Mesendoderm (in vitro differentiated cells): ENCODE measurements around the gene KCNK5. TPM values are rescaled to one million over a fixed set of nuclear protein-coding genes. Genes with fewer than 3 reads are reported as not detected.
A peak's percentile ranks its signal among the peaks of the same experiment; 100 is the strongest.

Experiments used
- DNase-seq: peaks from one replicate; pipeline ENCODE4 v3.0.0; 2013
- H2AK5ac ChIP-seq: 2 replicates; pipeline ENCODE4 v1.6.1; 2013; ENCODE audit warnings: low read length, inconsistent platforms
- H2BK120ac ChIP-seq: 2 replicates; pipeline ENCODE4 v1.6.1; 2013; ENCODE audit warnings: low read depth, mild to moderate bottlenecking, low read length, moderate library complexity, mixed read lengths
- H2BK15ac ChIP-seq: replicated peaks from 2 replicates; pipeline ENCODE4 v1.6.1; 2013; ENCODE audit warnings: low read depth, mild to moderate bottlenecking, moderate library complexity
- H2BK5ac ChIP-seq: 2 replicates; pipeline ENCODE4 v1.6.1; 2013; ENCODE audit warnings: low read length, inconsistent platforms
- H3K18ac ChIP-seq: 2 replicates; pipeline ENCODE4 v1.6.1; 2013; ENCODE audit warnings: mild to moderate bottlenecking, low read length, mixed read lengths
- H3K23ac ChIP-seq: one replicate; pipeline ENCODE4 v1.6.1; 2013; ENCODE audit warnings: low read length
- H3K27ac ChIP-seq: 2 replicates; pipeline ENCODE4 v1.5.1; 2013; ENCODE audit warnings: low read depth, mild to moderate bottlenecking, inconsistent platforms, low read length, moderate library complexity
- H3K27me3 ChIP-seq: 2 replicates; pipeline ENCODE4 v1.6.1; 2013; ENCODE audit warnings: low read length, control low read depth, mild to moderate bottlenecking, inconsistent platforms; ENCODE audit not compliant: insufficient read depth, poor library complexity
- H3K36me3 ChIP-seq: 2 replicates; pipeline ENCODE4 v1.6.1; 2013; ENCODE audit warnings: low read length, inconsistent platforms; ENCODE audit not compliant: control insufficient read depth, insufficient read depth
- H3K4ac ChIP-seq: one replicate; pipeline ENCODE4 v1.6.1; 2013; ENCODE audit warnings: low read depth, mild to moderate bottlenecking, low read length, moderate library complexity
- H3K4me1 ChIP-seq: 2 replicates; pipeline ENCODE4 v1.6.1; 2013; ENCODE audit warnings: low read depth, low read length, inconsistent platforms; ENCODE audit not compliant: control insufficient read depth
- H3K4me2 ChIP-seq: 2 replicates; pipeline ENCODE4 v1.6.1; 2013; ENCODE audit warnings: low read length
- H3K4me3 ChIP-seq: 2 replicates; pipeline ENCODE4 v1.5.1; 2013; ENCODE audit warnings: mild to moderate bottlenecking, low read length
- H3K56ac ChIP-seq: one replicate; pipeline ENCODE4 v1.6.1; 2013; ENCODE audit warnings: low read length
- H3K79me1 ChIP-seq: 2 replicates; pipeline ENCODE4 v1.6.1; 2013; ENCODE audit warnings: low read length, inconsistent platforms
- H3K79me2 ChIP-seq: 2 replicates; pipeline ENCODE4 v1.6.1; 2013; ENCODE audit warnings: mild to moderate bottlenecking, low read length; ENCODE audit not compliant: control insufficient read depth, insufficient read depth
- H3K9ac ChIP-seq: 2 replicates; pipeline ENCODE4 v1.6.1; 2013; ENCODE audit warnings: low read length, inconsistent platforms
- H4K5ac ChIP-seq: one replicate; pipeline ENCODE4 v1.6.1; 2013; ENCODE audit warnings: low read length
- H4K8ac ChIP-seq: one replicate; pipeline ENCODE4 v1.6.1; 2013; ENCODE audit warnings: low read depth, mild to moderate bottlenecking, control low read depth, low read length, moderate library complexity
- WGBS: extraction: QIAGEN DNeasy Blood & Tissue Kit; methylation state at CpG from one replicate; pipeline ENCODE4 v1.1.7; 2013; ENCODE audit warnings: low lambda C conversion rate, missing lambda C conversion rate; ENCODE audit not compliant: insufficient coverage; ENCODE audit errors: extremely low coverage; 5-methylcytosine and 5-hydroxymethylcytosine counted together
- polyA plus RNA-seq, 2 experiments: library from polyadenylated mRNA; stranded (reverse); fragments of 200-250 nt; gene quantifications; one replicate each; pipeline ENCODE4 v1.2.3, GENCODE V29; 2013

KCNK5 gene
- 8.2 TPM for polyA plus RNA-seq (2013, experiment 1 of 2)
- 8.3 TPM for polyA plus RNA-seq (2013, experiment 2 of 2)

DNA sequence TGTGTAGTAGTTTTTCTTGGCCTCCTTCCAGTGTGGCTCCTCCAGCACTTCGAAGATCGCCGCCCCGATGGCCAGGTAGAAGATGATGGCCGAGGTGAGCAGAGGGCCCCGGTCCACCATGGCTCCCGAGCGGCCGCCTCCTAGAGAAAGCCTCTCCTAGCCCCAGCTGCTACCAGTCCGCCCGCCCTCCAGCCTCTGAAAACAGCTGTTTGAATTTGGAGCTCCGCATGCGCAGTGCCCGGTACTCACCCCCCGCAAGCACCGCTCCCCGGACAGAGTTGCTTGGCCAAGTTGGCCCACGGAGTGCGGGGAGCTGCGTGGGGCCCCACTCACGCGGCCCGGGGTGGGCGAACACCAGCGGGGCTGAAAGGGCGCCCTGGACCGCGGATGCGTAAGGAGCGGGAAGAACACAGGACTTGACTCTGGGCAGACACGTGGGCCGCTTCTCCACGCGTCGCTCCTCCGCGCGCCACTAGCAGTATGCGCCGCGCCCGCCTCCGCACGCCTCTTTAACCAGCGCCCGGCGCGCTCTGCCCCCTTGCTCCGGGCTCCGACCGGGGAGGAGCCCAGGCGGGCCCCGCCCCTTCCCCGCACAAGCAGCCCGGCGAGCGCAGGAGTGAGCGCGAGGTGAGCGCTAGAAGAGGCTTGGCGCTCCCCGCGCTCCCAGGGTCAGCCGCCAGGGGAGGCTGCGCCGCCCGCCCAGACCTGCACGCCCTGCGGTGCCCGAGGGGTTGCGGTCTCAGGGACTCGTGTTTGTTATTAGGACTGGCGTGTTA, at the start of gene KCNK5:
Gene KCNK5, minus strand, starts transcription at position 484 of the 776 bp plus-strand sequence. Its CDS starts 364 bp downstream, at position 120.
- Histone ChIP-seq H3K4ac (peak within 1 kb of the TSS; percentile 65), H3K79me2 (peaks cover 28% of the 10 kb centered on the region), H3K4me2 (peak within 1 kb of the TSS; percentile 43), H2BK120ac (no peak within 1 kb of the TSS), H2AK5ac (no peak within 1 kb of the TSS), H3K18ac (peak within 1 kb of the TSS; percentile 8), H3K27ac (no peak within 1 kb of the TSS), H2BK5ac (no peak within 1 kb of the TSS), H3K79me1 (peaks cover 20% of the 10 kb centered on the region), H3K23ac (peak within 1 kb of the TSS; percentile 2), H3K4me1 (peaks cover 28% of the 10 kb centered on the region), H2BK15ac (no peak within 1 kb of the TSS), H3K36me3 (no peaks in the 10 kb centered on the region), H3K9ac (peak within 1 kb of the TSS; percentile 70), H3K56ac (peak within 1 kb of the TSS; percentile 91), H3K4me3 (peak within 1 kb of the TSS; percentile 64), H4K8ac (no peak within 1 kb of the TSS), H4K5ac (no peak within 1 kb of the TSS), H3K27me3 (no peaks in the 10 kb centered on the region)
- peak; percentile 93 for DNase-seq
- WGBS = no CpG with 5 or more reads among the region's 73 CpGs

- Histone ChIP-seq H3K79me1 (no peaks in the 10 kb centered on the region), H2BK5ac (no peak overlapping the region), H3K27me3 (no peaks in the 10 kb centered on the region), H3K4me1 (no peaks in the 10 kb centered on the region), H3K4me3 (no peak overlapping the region), H3K23ac (no peak overlapping the region), H3K56ac (no peak overlapping the region), H3K9ac (no peak overlapping the region), H3K79me2 (no peaks in the 10 kb centered on the region), H3K18ac (no peak overlapping the region), H3K4me2 (no peak overlapping the region), H2AK5ac (no peak overlapping the region), H4K5ac (no peak overlapping the region), H4K8ac (no peak overlapping the region), H3K4ac (no peak overlapping the region), H3K27ac (no peak overlapping the region), H2BK120ac (no peak overlapping the region), H3K36me3 (no peaks in the 10 kb centered on the region), H2BK15ac (no peak overlapping the region)
- no CpG with 5 or more reads among the region's 3 CpGs for WGBS
- no peak for DNase-seq
Observed at GRCh38 chr6:39276379-39276995, 47.2 kb upstream of the KCNK5 start.

DNA sequence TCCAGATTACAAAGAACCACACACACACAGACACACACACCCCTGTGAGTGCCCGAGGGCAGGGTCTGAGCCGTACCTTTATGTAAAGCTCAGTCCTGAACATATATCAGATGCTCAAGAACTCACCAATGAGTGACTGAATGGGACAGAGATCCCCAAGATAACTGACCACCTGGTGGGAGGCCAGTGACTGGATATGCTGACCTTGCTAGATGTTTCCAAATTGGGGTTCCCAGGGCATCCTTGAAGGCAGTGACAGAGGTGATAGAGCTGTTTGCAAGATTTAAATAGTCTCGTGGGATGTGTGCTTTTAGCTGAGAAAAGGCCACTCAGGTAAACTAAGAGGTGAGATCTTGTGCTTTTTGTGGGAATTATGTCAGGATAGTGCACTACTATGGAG, 45.6 kb upstream of the KCNK5 start:
- Histone ChIP-seq H3K4me2 (no peak overlapping the region), H3K23ac (no peak overlapping the region), H3K36me3 (no peaks in the 10 kb centered on the region), H3K27ac (no peak overlapping the region), H3K4ac (no peak overlapping the region), H2BK120ac (no peak overlapping the region), H2BK5ac (no peak overlapping the region), H3K79me1 (no peaks in the 10 kb centered on the region), H3K56ac (no peak overlapping the region), H3K4me3 (no peak overlapping the region), H3K18ac (no peak overlapping the region), H3K27me3 (no peaks in the 10 kb centered on the region), H2BK15ac (no peak overlapping the region), H3K4me1 (no peaks in the 10 kb centered on the region), H2AK5ac (no peak overlapping the region), H4K5ac (no peak overlapping the region), H3K9ac (no peak overlapping the region), H4K8ac (no peak overlapping the region), H3K79me2 (no peaks in the 10 kb centered on the region)
- no CpG with 5 or more reads among the region's 3 CpGs for WGBS
- DNase-seq = no peak

DNA sequence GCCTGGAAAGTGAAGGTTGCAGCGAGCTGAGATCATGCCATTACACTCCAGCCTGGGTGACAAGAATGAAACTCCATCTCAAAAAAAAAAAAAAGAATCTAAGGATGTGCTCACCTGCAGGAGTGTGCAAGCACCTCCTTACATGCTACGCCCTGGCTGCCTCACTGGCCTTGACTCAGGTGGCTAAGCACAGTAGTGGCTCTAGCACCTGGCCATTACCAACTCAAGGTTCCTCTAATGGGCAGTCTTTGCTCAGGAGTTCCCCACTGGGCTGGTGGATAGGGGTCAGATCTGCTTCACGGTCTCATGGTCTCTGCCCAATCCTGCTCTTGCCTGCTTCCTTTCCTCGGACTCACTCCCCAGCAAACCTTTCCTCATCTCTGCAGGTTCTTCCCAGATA, 45.2 kb upstream of the KCNK5 start:
- no peak overlapping the region for H3K18ac ChIP-seq
- H3K4me3 ChIP-seq = no peak overlapping the region
- H2AK5ac ChIP-seq = no peak overlapping the region
- H3K23ac ChIP-seq = no peak overlapping the region
- no peak overlapping the region for H2BK120ac ChIP-seq
- H3K79me1 ChIP-seq = no peaks in the 10 kb centered on the region
- no peak overlapping the region for H2BK15ac ChIP-seq
- no peak overlapping the region for H4K8ac ChIP-seq
- no peak overlapping the region for H4K5ac ChIP-seq
- DNase-seq = no peak
- no CpG with 5 or more reads among the region's 4 CpGs for WGBS
- no peak overlapping the region for H3K27ac ChIP-seq
- H3K4me1 ChIP-seq = no peaks in the 10 kb centered on the region
- H3K9ac ChIP-seq = no peak overlapping the region
- H3K4me2 ChIP-seq = no peak overlapping the region
- H3K27me3 ChIP-seq = no peaks in the 10 kb centered on the region
- no peak overlapping the region for H3K56ac ChIP-seq
- no peaks in the 10 kb centered on the region for H3K36me3 ChIP-seq
- H2BK5ac ChIP-seq = no peak overlapping the region
- H3K4ac ChIP-seq = no peak overlapping the region
- H3K79me2 ChIP-seq = no peaks in the 10 kb centered on the region

GRCh38 chr6:39273406-39273821, 44.1 kb upstream of the KCNK5 start:
- no peak for DNase-seq

More at GRCh38 chr6:39273406-39273821, 44.1 kb upstream of the KCNK5 start:
- no peak overlapping the region for H4K8ac ChIP-seq
- no peak overlapping the region for H2BK120ac ChIP-seq
- H2BK15ac ChIP-seq = no peak overlapping the region
- H3K27me3 ChIP-seq = no peaks in the 10 kb centered on the region
- no peak overlapping the region for H3K4me2 ChIP-seq
- no peak overlapping the region for H3K18ac ChIP-seq
- no peak overlapping the region for H3K56ac ChIP-seq
- no peak overlapping the region for H3K27ac ChIP-seq
- no CpG with 5 or more reads among the region's 6 CpGs for WGBS
- H3K36me3 ChIP-seq = no peaks in the 10 kb centered on the region
- H2BK5ac ChIP-seq = no peak overlapping the region
- H3K9ac ChIP-seq = no peak overlapping the region
- no peaks in the 10 kb centered on the region for H3K4me1 ChIP-seq
- H3K4ac ChIP-seq = no peak overlapping the region
- no peaks in the 10 kb centered on the region for H3K79me1 ChIP-seq
- H3K23ac ChIP-seq = no peak overlapping the region
- H4K5ac ChIP-seq = no peak overlapping the region
- H3K79me2 ChIP-seq = no peaks in the 10 kb centered on the region
- no peak overlapping the region for H2AK5ac ChIP-seq
- H3K4me3 ChIP-seq = no peak overlapping the region
